ENCODE measurements around the gene CPNE5.

The CPNE5 gene

GRCh38 chr6:36834576-36835341, 4.5 kb downstream of the CPNE5 start:
- DNase-seq (ENCODE audit: insufficient read length, low spot score) (no peak), FAIRE-seq (no peak)
- no peak for TF ChIP-seq POLR2A (IDR thresholded peaks at IDR 0.05; ENCODE audit: low read depth, low read length)

- no peak for TF ChIP-seq POLR2A (IDR thresholded peaks at IDR 0.05; ENCODE audit: low read depth, low read length)
- FAIRE-seq (no peak), DNase-seq (ENCODE audit: insufficient read length, low spot score) (no peak)
These were observed 6.0 kb downstream of the CPNE5 start for GRCh38 chr6:36833182-36833789.

- TF ChIP-seq POLR2A (IDR thresholded peaks at IDR 0.05; ENCODE audit: low read depth, low read length) = no peak
- FAIRE-seq (no peak), DNase-seq (ENCODE audit: insufficient read length, low spot score) (no peak)
These were observed 6.9 kb downstream of the CPNE5 start for GRCh38 chr6:36832313-36832712.

- no peak for TF ChIP-seq POLR2A (IDR thresholded peaks at IDR 0.05; ENCODE audit: low read depth, low read length)
- FAIRE-seq (no peak), DNase-seq (ENCODE audit: insufficient read length, low spot score) (no peak)
These were observed 8.7 kb downstream of the CPNE5 start for GRCh38 chr6:36830577-36830976.

GRCh38 chr6:36829919-36830544, 9.2 kb downstream of the CPNE5 start:
- FAIRE-seq (no peak), DNase-seq (ENCODE audit: insufficient read length, low spot score) (no peak)
- TF ChIP-seq POLR2A (IDR thresholded peaks at IDR 0.05; ENCODE audit: low read depth, low read length) = no peak

GRCh38 chr6:36827261-36828079, 11.8 kb downstream of the CPNE5 start:
- TF ChIP-seq POLR2A (IDR thresholded peaks at IDR 0.05; ENCODE audit: low read depth, low read length) = no peak
- FAIRE-seq = no peak
- peak; percentile 79 for DNase-seq (ENCODE audit: insufficient read length, low spot score)

- TF ChIP-seq POLR2A (IDR thresholded peaks at IDR 0.05; ENCODE audit: low read depth, low read length) = no peak
- FAIRE-seq (no peak), DNase-seq (ENCODE audit: insufficient read length, low spot score) (no peak)
These were observed 12.6 kb downstream of the CPNE5 start for GRCh38 chr6:36826520-36827227.

GRCh38 chr6:36825994-36826393, 13.2 kb downstream of the CPNE5 start:
- DNase-seq (ENCODE audit: insufficient read length, low spot score) = no peak
- FAIRE-seq = no peak
- TF ChIP-seq POLR2A (IDR thresholded peaks at IDR 0.05; ENCODE audit: low read depth, low read length) = no peak

- DNase-seq (ENCODE audit: insufficient read length, low spot score) = no peak
- no peak for FAIRE-seq
- no peak for TF ChIP-seq POLR2A (IDR thresholded peaks at IDR 0.05; ENCODE audit: low read depth, low read length)
These were observed 13.8 kb downstream of the CPNE5 start for GRCh38 chr6:36825452-36825851.

- FAIRE-seq (no peak), DNase-seq (ENCODE audit: insufficient read length, low spot score) (no peak)
- no peak for TF ChIP-seq POLR2A (IDR thresholded peaks at IDR 0.05; ENCODE audit: low read depth, low read length)
These were observed 15.0 kb downstream of the CPNE5 start for GRCh38 chr6:36824253-36824652.

- no peak for FAIRE-seq
- no peak for DNase-seq (ENCODE audit: insufficient read length, low spot score)
- no peak for TF ChIP-seq POLR2A (IDR thresholded peaks at IDR 0.05; ENCODE audit: low read depth, low read length)
These were observed 15.7 kb downstream of the CPNE5 start for GRCh38 chr6:36823421-36824096.

- FAIRE-seq (no peak), DNase-seq (ENCODE audit: insufficient read length, low spot score) (no peak)
- TF ChIP-seq POLR2A (IDR thresholded peaks at IDR 0.05; ENCODE audit: low read depth, low read length) = no peak
These were observed 16.6 kb downstream of the CPNE5 start for GRCh38 chr6:36822506-36823269.
